Endometrial microvascular endothelial cells (primary cell): Measurements from ENCODE around the gene CPNE7. TPM values are rescaled to one million over a fixed set of nuclear protein-coding genes. Genes with fewer than 3 reads are reported as not detected.
"Not testable (repeated sequence)": the region's sequence is repeated elsewhere in the genome, so short reads cannot be mapped to it uniquely, and the experiment has no call there.

Experiments
- in situ Hi-C: cut with HindIII; loops from 2 replicates; pipeline ENCODE4 v1.10.0; 2017; ENCODE audit warnings: low sequenced_read_pairs, low pct_unique_long_range_greater_than_20kb; ENCODE audit errors: inconsistent ontology term
- total RNA-seq: library from RNA; depleted of rRNA; stranded (reverse); fragments of >200 nt; gene quantifications from one replicate; pipeline ENCODE4 v1.2.3, GENCODE V29; 2015; ENCODE audit errors: inconsistent ontology term

CPNE7 gene
- total RNA-seq, 1 donor from 2014 or later = 22.9 TPM

GRCh38 chr16:89563639-89564392 lies 11.7 kb upstream of the CPNE7 start:
- in situ Hi-C loops = no loop called here

- in situ Hi-C loops = no loop called here
Measured at GRCh38 chr16:89564476-89565255, 10.9 kb upstream of the CPNE7 start.

- in situ Hi-C loops = no loop called here
Measured at GRCh38 chr16:89565256-89565505, 10.4 kb upstream of the CPNE7 start.

GRCh38 chr16:89565506-89566372 lies 9.8 kb upstream of the CPNE7 start:
- in situ Hi-C loops = no loop called here

GRCh38 chr16:89567656-89568594 lies 7.6 kb upstream of the CPNE7 start:
- in situ Hi-C loops = no loop called here

- in situ Hi-C loops = no loop called here
Measured at GRCh38 chr16:89569506-89570341, 5.8 kb upstream of the CPNE7 start.

- in situ Hi-C loops = no loop called here
Measured at GRCh38 chr16:89570342-89570923, 5.1 kb upstream of the CPNE7 start.

GRCh38 chr16:89570983-89571598 lies 4.5 kb upstream of the CPNE7 start:
- in situ Hi-C loops = not testable (repeated sequence)

GRCh38 chr16:89571636-89572035 lies 3.9 kb upstream of the CPNE7 start:
- in situ Hi-C loops = no loop called here

GRCh38 chr16:89572073-89572484 lies 3.5 kb upstream of the CPNE7 start:
- in situ Hi-C loops = no loop called here

- in situ Hi-C loops = no loop called here
Measured at GRCh38 chr16:89572485-89573205, 2.9 kb upstream of the CPNE7 start.

GRCh38 chr16:89573826-89574680 lies 1.5 kb upstream of the CPNE7 start:
- in situ Hi-C loops = no loop called here

- in situ Hi-C loops = no loop called here
Measured at GRCh38 chr16:89574681-89575246, 794 bp upstream of the CPNE7 start.

GRCh38 chr16:89576153-89577054 lies 846 bp downstream of the CPNE7 start:
- in situ Hi-C loops = no loop called here
